SU-DHL-6 (cell line): ENCODE results near the gene SMC5.

ENCODE experiments used
- H2AFZ ChIP-seq: fragments of 200-600 bp; sonication (generic); 2 replicates; pipeline ENCODE4 v1.6.1; 2014; ENCODE audit warnings: low read depth, mild to moderate bottlenecking, moderate library complexity, mixed read lengths, antibody characterized with exemption, low read length; ENCODE audit not compliant: severe bottlenecking
- H3F3A ChIP-seq: fragments of 200-600 bp; shearing (Covaris generic); 2 replicates; pipeline ENCODE4 v1.6.0; 2016; ENCODE audit warnings: antibody characterized with exemption, mild to moderate bottlenecking; ENCODE audit not compliant: insufficient read depth
- H3K27ac ChIP-seq: fragments of 200-600 bp; sonication (generic); 2 replicates; pipeline ENCODE4 v1.5.1; 2016; ENCODE audit warnings: low read depth, mild to moderate bottlenecking, low read length, moderate library complexity, mixed read lengths
- H3K27me3 ChIP-seq: fragments of 200-600 bp; sonication (generic), shearing (Covaris generic); 2 replicates; pipeline ENCODE4 v1.6.0; 2014; ENCODE audit warnings: mild to moderate bottlenecking, low read length
- H3K36me3 ChIP-seq: fragments of 200-600 bp; sonication (generic); 2 replicates; pipeline ENCODE4 v1.6.1; 2014; ENCODE audit warnings: mild to moderate bottlenecking, low read length, mixed read lengths
- H3K4me2 ChIP-seq: fragments of 300-600, 200-600 bp; shearing (Covaris generic), sonication (generic); 2 replicates; pipeline ENCODE4 v1.6.0; 2014; ENCODE audit warnings: low read length, low read depth, mild to moderate bottlenecking; ENCODE audit not compliant: poor library complexity, severe bottlenecking
- H3K4me3 ChIP-seq: fragments of 200-600 bp; sonication (generic); 2 replicates; pipeline ENCODE4 v1.5.1; 2014; ENCODE audit warnings: antibody characterized with exemption, low read length, mild to moderate bottlenecking, mixed read lengths; ENCODE audit not compliant: insufficient read depth, poor library complexity, severe bottlenecking
- H3K79me2 ChIP-seq: fragments of 200-600 bp; sonication (generic); 2 replicates; pipeline ENCODE4 v1.6.1; 2014; ENCODE audit warnings: mild to moderate bottlenecking, low read length, moderate library complexity; ENCODE audit not compliant: insufficient read depth
- H3K9ac ChIP-seq: fragments of 200-600 bp; sonication (generic); 2 replicates; pipeline ENCODE4 v1.7.0; 2014; ENCODE audit warnings: mild to moderate bottlenecking, low read length
- H3K9me2 ChIP-seq: fragments of 200-600 bp; sonication (generic); replicated peaks from 2 replicates; pipeline ENCODE4 v1.6.1; 2014; ENCODE audit warnings: low read length; ENCODE audit not compliant: insufficient read depth
- H3K9me3 ChIP-seq: fragments of 200-600 bp; sonication (generic); 2 replicates; pipeline ENCODE4 v1.6.1; 2014; ENCODE audit warnings: low read length, mixed read lengths; ENCODE audit not compliant: insufficient read depth
- H4K20me1 ChIP-seq: fragments of 200-600 bp; sonication (generic); 2 replicates; pipeline ENCODE4 v1.6.1; 2014; ENCODE audit warnings: low read depth, mild to moderate bottlenecking, antibody characterized with exemption, low read length, moderate library complexity, mixed read lengths
- CTCF ChIP-seq: fragments of 200-600 bp; sonication (generic); IDR thresholded peaks from one replicate; pipeline ENCODE4 v1.5.1; 2017; ENCODE audit warnings: antibody characterized with exemption, mild to moderate bottlenecking, low read length, moderate library complexity; ENCODE audit not compliant: insufficient read depth, poor library complexity, severe bottlenecking
- EZH2phosphoT487 ChIP-seq: fragments of 200-600 bp; sonication (generic), shearing (Covaris generic); conservative IDR thresholded peaks from 2 replicates; pipeline ENCODE4 v1.6.1; 2018; ENCODE audit warnings: mild to moderate bottlenecking, antibody characterized with exemption, low read length, moderate library complexity, mixed read lengths

Gene SMC5

GRCh38 chr9:70403166-70403565 lies 144.4 kb downstream of the SMC5 start:
- no peaks in the 10 kb centered on the region for H4K20me1 ChIP-seq
- H3F3A ChIP-seq = no peaks in the 10 kb centered on the region
- no peaks in the 10 kb centered on the region for H3K9me2 ChIP-seq
- no peak overlapping the region for H3K27ac ChIP-seq
- TF ChIP-seq CTCF (no peak), EZH2phosphoT487 (no peak)
- no peak overlapping the region for H2AFZ ChIP-seq
- no peak overlapping the region for H3K9ac ChIP-seq
- H3K9me3 ChIP-seq = no peaks in the 10 kb centered on the region
- no peak overlapping the region for H3K4me3 ChIP-seq
- no peaks in the 10 kb centered on the region for H3K79me2 ChIP-seq
- no peak overlapping the region for H3K4me2 ChIP-seq
- no peaks in the 10 kb centered on the region for H3K36me3 ChIP-seq
- H3K27me3 ChIP-seq = no peaks in the 10 kb centered on the region

GRCh38 chr9:70403618-70404025 lies 144.8 kb downstream of the SMC5 start:
- H3K79me2 ChIP-seq = no peaks in the 10 kb centered on the region
- no peaks in the 10 kb centered on the region for H3K27me3 ChIP-seq
- no peak for TF ChIP-seq CTCF
- H3F3A ChIP-seq = no peaks in the 10 kb centered on the region
- H2AFZ ChIP-seq = no peak overlapping the region
- H3K36me3 ChIP-seq = no peaks in the 10 kb centered on the region
- H3K4me2 ChIP-seq = no peak overlapping the region
- H3K9me3 ChIP-seq = no peaks in the 10 kb centered on the region
- H3K9ac ChIP-seq = no peak overlapping the region
- H3K4me3 ChIP-seq = no peak overlapping the region
- H3K27ac ChIP-seq = no peak overlapping the region
- H3K9me2 ChIP-seq = no peaks in the 10 kb centered on the region
- H4K20me1 ChIP-seq = no peaks in the 10 kb centered on the region

- Histone ChIP-seq H3K9me2 (no peaks in the 10 kb centered on the region), H3K79me2 (no peaks in the 10 kb centered on the region)
- no peak for TF ChIP-seq EZH2phosphoT487
- TF ChIP-seq CTCF = no peak
Observed at GRCh38 chr9:70404261-70404660, 145.5 kb downstream of the SMC5 start.

More at GRCh38 chr9:70404261-70404660, 145.5 kb downstream of the SMC5 start:
- H3K27me3 ChIP-seq = no peaks in the 10 kb centered on the region
- H3K27ac ChIP-seq = no peak overlapping the region
- H2AFZ ChIP-seq = no peak overlapping the region
- no peaks in the 10 kb centered on the region for H3F3A ChIP-seq
- no peak overlapping the region for H3K4me3 ChIP-seq
- no peak overlapping the region for H3K4me2 ChIP-seq
- no peaks in the 10 kb centered on the region for H4K20me1 ChIP-seq
- no peaks in the 10 kb centered on the region for H3K9me3 ChIP-seq
- no peak overlapping the region for H3K9ac ChIP-seq
- no peaks in the 10 kb centered on the region for H3K36me3 ChIP-seq
